ENCODE measurements around the gene LEMD2.

DNA sequence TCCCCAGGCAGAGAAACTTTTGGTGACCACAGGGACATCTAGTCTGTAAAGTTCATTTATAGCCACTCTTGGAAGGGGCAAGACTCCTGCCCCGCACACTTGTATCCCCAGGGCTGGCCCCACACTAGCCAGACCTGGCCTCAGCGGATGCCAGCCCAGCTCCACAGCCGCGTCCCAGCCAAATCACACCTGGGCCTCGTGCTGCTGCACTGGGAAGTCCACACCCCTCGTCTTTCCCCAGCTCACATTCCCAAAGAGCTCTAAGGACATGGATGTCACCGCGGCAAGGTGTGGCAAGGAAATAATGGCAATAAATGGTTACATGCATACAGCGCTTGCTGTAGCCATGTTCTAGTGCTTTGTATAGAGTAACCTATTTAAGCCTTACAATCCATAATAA, 50.8 kb downstream of the LEMD2 start:
- TF ChIP-seq, protein P1, sequence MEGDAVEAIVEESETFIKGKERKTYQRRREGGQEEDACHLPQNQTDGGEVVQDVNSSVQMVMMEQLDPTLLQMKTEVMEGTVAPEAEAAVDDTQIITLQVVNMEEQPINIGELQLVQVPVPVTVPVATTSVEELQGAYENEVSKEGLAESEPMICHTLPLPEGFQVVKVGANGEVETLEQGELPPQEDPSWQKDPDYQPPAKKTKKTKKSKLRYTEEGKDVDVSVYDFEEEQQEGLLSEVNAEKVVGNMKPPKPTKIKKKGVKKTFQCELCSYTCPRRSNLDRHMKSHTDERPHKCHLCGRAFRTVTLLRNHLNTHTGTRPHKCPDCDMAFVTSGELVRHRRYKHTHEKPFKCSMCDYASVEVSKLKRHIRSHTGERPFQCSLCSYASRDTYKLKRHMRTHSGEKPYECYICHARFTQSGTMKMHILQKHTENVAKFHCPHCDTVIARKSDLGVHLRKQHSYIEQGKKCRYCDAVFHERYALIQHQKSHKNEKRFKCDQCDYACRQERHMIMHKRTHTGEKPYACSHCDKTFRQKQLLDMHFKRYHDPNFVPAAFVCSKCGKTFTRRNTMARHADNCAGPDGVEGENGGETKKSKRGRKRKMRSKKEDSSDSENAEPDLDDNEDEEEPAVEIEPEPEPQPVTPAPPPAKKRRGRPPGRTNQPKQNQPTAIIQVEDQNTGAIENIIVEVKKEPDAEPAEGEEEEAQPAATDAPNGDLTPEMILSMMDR (IDR thresholded peaks at IDR 0.05 in 2 of 3, conservative IDR thresholded peaks at IDR 0.05 in 1 of 3; ENCODE audit: borderline replicate concordance in 1 of 3, insufficient read depth in 1 of 3, low read depth in 2 of 3, low read length in 2 of 3), result no peak
- TF ChIP-seq, protein P2, sequence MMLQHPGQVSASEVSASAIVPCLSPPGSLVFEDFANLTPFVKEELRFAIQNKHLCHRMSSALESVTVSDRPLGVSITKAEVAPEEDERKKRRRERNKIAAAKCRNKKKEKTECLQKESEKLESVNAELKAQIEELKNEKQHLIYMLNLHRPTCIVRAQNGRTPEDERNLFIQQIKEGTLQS (IDR thresholded peaks at IDR 0.05), result no peak
- TF ChIP-seq SP1 (IDR thresholded peaks at IDR 0.05; ENCODE audit: low read depth) (no peak), POLR2A (IDR thresholded peaks at IDR 0.05; ENCODE audit: borderline replicate concordance, extremely low read depth, insufficient read depth, insufficient read length) (no peak)
- TF ChIP-seq, protein P3, sequence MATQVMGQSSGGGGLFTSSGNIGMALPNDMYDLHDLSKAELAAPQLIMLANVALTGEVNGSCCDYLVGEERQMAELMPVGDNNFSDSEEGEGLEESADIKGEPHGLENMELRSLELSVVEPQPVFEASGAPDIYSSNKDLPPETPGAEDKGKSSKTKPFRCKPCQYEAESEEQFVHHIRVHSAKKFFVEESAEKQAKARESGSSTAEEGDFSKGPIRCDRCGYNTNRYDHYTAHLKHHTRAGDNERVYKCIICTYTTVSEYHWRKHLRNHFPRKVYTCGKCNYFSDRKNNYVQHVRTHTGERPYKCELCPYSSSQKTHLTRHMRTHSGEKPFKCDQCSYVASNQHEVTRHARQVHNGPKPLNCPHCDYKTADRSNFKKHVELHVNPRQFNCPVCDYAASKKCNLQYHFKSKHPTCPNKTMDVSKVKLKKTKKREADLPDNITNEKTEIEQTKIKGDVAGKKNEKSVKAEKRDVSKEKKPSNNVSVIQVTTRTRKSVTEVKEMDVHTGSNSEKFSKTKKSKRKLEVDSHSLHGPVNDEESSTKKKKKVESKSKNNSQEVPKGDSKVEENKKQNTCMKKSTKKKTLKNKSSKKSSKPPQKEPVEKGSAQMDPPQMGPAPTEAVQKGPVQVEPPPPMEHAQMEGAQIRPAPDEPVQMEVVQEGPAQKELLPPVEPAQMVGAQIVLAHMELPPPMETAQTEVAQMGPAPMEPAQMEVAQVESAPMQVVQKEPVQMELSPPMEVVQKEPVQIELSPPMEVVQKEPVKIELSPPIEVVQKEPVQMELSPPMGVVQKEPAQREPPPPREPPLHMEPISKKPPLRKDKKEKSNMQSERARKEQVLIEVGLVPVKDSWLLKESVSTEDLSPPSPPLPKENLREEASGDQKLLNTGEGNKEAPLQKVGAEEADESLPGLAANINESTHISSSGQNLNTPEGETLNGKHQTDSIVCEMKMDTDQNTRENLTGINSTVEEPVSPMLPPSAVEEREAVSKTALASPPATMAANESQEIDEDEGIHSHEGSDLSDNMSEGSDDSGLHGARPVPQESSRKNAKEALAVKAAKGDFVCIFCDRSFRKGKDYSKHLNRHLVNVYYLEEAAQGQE (IDR thresholded peaks at IDR 0.05; ENCODE audit: low read depth), result no peak
